HG03097 (cell line): ENCODE results near the gene EPG5.
"Not testable (repeated sequence)": the region's sequence is repeated elsewhere in the genome, so short reads cannot be mapped to it uniquely, and the experiment has no call there.

ENCODE experiments used
- ATAC-seq: cut with Tn5 transposase; IDR thresholded peaks from one replicate; pipeline ENCODE4 v1.9.1; 2021; ENCODE audit not compliant: unreplicated experiment, low FRiP score

Gene EPG5

DNA sequence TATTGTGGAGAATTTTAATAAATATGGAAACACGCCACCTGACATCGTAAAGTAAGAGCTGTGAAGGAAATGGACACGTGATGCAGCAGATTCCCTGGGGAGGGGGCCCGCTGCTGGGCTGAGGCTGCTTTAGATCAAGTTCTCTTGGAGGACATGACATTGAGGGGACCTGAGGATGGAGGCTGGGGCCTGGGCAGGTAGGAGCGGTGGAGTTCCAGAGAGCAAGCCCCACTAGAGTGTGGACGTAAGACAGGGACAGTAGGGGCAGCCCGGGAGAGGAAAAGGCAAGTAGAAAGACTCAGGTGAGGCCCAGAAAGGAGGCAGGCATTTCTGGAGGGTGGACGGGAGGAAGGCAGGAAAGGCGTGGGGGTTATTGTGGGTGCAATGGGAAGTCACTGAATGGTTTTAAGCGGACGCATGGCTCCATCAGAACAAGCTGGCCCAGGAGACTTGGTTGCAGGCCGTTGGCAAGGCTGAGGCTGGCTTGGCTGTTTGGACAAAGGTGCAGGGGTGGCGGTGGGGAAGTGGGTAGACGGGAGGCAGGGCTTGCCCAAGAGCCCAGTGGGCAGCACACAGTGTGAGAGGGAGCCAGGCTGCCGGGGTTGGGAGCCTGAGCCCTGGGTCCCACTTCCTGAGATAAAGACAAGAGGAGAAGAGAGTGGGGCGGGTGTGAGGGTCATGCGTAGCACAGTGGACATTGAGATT, 125.9 kb downstream of the EPG5 start:
- no peak for ATAC-seq

DNA sequence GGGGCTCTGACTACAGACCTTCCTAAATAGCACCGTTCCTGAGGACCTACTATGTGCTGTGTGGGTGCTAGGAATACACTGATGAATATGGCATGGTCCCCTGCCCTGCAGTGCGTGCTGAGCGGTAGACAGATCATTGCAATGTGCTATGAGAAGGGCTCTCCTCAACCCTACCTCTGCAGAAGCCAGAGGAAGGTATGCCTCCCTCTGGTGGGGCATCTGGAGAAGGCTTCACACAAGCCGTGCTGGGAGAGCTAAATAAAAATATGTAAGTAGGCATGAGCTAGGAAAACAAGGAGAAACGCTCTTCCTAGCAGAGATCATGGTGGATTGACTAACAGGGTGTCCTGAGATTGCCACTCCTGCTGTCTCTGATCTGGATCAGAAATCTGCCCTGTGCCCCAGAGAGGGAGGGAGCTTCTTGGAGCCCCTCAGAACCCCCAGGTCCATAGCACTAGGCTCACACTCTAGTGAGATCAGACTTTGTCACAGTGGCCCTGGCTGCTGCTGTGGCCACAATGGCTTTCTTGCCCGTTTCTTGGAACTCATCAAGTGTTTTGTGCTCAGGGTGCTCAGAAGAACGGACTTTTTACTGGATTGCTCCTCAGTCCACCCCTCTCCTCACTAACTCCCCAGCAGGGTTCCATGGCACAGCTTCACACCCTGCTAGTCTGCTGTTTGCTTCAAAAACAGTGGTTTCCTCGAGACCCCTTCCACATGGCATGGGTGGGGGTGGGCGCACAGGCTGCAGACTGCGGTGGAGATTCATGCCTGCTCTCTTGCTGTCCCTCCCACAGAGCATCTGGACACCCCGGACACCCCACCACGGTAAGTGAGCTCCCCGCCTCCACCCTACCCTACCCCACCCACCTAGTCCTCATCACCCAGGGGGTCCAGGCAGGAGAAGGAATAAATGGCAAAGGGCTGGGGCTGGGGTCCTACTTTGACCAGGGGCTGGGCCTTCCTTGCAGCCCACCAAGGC, 127.4 kb downstream of the EPG5 start:
- ATAC-seq = peak; percentile 50

DNA sequence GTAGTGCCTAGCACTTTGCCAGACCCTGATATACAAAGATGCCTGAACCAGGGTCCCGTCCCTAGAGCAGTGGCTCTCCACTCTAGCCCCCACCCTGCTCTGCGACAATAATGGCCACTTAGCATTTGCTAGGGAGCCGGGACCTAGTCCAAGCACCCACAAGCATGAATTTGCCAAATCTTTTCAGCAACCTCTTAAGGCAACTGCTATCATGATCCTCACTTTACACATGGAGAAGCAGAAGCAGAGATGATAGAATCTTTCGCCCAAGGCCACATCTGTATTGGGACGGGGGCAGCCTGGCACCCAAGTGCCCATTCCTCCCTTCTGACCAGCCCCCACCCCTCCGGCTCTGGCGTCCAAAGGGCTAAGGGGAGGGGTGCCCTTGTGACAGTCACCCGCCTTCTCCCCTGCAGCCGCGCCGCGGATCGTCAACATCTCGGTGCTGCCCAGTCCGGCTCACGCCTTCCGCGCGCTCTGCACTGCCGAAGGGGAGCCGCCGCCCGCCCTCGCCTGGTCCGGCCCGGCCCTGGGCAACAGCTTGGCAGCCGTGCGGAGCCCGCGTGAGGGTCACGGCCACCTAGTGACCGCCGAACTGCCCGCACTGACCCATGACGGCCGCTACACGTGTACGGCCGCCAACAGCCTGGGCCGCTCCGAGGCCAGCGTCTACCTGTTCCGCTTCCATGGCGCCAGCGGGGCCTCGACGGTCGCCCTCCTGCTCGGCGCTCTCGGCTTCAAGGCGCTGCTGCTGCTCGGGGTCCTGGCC, 128.6 kb downstream of the EPG5 start:
- no peak for ATAC-seq

DNA sequence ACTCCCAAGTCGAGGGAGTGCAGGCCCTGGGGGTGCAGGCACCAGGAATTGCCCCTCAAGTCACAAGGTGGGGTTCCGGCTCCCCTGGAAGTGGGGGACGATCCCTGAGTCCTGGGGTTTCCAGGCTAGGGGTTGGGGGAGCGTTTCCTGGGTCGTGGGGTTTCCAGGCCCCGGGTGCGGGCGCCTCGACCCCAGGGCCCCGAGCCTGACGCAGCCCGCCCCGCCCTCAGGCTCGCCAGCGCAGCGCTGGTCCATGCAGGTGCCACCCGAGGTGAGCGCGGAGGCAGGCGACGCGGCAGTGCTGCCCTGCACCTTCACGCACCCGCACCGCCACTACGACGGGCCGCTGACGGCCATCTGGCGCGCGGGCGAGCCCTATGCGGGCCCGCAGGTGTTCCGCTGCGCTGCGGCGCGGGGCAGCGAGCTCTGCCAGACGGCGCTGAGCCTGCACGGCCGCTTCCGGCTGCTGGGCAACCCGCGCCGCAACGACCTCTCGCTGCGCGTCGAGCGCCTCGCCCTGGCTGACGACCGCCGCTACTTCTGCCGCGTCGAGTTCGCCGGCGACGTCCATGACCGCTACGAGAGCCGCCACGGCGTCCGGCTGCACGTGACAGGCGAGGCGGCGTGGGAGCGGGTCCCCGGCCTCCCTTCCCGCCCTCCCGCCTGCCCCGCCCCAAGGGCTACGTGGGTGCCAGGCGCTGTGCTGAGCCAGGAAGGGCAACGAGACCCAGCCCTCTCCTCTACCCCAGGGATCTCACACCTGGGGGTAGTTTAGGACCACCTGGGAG, 129.7 kb downstream of the EPG5 start:
- no peak for ATAC-seq

DNA sequence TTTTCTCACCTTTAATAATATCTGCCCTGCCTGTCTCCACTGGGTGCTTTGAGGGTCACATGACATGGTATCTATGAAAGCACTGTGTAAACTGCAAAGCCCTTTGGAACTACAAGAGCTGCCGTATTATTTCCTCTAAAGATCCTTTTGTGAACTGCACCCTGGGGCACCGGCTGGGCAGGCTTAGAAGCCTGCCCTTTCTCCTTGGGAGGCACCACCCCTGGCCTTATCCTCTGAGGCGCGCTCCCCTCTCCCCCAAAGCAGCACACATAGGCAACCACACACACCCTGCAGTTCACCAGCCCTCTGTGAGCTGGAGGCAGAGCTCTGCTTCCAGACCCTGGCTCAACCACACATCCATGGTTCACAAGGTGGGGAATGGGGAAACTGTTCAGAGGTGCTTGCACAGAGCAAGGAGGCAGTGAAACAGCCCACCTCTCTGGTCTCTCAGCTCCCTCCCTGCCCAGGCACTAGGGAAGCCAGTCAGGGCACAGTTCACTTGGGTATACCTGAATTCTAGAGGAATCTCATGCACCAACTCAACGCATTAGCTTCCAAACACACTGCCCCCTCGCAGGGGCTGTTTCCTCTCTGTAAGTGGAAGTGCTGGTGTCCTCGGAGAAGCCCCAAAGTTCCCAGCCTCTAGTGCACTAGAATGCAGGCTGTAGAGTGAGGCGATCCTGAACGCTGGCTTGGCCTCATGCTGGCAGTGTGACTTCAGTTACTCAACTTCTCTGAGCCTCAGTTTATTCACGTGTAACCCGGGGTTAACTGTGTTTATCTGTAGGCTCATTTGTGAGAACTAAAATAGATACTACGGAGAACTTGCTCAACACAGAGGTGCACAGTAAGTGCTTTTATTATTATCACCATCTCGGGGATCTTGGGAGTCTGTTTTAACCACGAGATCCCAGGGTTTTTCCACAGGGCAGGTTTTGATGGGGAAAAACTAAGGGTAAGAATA, 130.6 kb downstream of the EPG5 start:
- no peak for ATAC-seq

DNA sequence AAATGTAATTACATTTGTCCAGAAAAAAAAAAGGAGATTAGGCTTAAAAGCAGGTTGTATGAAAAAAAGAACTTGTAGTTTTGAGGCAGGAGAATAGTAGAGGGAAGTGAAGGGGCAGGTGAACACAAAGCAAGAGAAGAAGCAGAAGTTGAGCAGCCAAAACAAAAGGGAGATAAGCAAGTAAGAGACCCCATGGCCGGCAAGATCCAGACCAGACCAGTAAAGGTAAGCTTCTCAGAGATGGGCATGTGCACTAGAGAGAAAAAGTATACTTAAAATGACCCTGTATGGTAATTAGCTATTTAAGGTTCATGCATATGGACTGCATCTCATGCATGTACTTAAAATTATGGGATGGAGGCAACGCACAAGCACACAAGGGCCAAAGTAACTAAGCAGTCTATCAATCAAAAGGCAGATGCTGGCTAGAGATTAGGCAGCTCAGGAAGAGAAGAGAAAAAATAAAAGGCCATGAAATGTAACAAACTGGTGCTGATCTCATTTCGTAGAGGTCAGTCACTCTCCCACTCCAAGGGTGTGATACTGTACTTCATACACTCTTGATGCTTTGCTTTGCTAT, 132.0 kb downstream of the EPG5 start:
- ATAC-seq = no peak

DNA sequence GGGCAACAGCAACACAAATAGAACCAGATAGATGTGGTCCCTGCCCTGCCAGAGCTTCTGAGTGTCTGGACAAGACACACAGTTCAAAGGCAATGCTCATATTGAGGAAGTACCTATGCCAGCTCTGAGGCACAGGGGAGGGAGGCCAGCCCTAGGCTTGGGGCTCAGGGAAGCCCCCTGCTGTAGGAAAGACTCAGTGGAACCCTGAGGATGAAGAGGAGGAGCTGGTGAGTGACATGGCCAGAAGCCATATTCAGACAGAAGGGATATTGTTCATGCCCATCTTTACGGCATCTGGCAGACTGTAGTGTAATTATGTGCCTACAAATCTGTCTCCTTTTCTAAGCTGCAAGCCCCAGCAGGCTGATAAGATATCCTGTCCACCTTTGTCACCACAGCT, 132.8 kb downstream of the EPG5 start:
- no peak for ATAC-seq

DNA sequence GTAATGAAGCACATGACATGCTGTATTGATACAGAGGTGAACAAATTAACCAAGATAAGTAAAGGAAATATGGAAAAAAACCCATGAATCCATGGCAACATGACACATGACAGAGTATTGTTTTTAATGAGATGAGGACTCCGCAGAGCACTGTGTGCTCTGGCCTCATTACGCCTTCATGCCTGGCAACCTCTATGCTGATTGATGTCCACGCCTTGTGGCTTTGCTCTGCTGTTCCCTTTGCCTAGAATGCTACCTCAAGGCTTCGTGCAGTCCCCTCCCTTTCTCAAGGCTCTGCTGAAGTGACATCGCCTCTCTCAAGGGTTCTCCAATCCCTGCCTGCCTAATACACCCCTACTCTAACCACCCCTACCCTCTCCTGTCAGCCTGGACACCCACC, 133.3 kb downstream of the EPG5 start:
- no peak for ATAC-seq

DNA sequence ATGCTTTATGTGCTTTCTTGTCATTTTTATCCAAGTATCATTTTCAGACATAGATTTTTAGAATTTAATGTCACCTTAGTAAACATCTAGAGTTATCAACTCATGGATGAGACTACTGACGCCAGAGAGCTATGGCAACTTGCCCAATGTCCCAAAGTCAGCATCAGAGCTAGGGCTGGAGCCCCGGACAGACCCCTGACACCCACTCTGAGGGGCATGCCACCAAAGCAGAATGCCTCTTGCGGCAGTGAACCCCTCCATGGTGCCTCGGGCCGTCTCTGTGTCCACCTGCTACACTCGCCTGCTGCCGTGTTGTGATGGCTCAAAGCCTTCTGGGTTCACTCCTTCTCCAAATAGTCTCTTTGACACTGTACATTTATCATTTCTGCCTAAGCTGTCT, 136.2 kb downstream of the EPG5 start:
- ATAC-seq = no peak

DNA sequence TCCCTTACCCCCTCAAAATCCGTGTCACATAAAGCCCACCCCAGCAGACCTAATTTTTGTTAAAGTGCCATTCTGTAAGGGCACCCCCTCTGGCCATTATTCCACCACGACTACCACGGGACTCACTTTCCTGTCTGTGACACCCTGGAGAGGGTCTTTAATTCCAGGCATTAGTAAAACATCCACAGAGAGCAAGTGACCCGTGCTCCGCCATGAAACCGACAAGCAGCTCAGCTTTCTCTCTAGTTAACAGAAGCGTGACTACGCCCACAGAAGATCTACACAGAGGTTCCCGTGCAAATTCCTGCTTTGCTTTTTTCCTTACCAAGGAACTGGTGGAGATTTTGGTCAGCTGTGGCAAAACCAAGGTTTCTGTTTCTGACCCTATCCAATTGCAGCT, 137.3 kb downstream of the EPG5 start:
- no peak for ATAC-seq

DNA sequence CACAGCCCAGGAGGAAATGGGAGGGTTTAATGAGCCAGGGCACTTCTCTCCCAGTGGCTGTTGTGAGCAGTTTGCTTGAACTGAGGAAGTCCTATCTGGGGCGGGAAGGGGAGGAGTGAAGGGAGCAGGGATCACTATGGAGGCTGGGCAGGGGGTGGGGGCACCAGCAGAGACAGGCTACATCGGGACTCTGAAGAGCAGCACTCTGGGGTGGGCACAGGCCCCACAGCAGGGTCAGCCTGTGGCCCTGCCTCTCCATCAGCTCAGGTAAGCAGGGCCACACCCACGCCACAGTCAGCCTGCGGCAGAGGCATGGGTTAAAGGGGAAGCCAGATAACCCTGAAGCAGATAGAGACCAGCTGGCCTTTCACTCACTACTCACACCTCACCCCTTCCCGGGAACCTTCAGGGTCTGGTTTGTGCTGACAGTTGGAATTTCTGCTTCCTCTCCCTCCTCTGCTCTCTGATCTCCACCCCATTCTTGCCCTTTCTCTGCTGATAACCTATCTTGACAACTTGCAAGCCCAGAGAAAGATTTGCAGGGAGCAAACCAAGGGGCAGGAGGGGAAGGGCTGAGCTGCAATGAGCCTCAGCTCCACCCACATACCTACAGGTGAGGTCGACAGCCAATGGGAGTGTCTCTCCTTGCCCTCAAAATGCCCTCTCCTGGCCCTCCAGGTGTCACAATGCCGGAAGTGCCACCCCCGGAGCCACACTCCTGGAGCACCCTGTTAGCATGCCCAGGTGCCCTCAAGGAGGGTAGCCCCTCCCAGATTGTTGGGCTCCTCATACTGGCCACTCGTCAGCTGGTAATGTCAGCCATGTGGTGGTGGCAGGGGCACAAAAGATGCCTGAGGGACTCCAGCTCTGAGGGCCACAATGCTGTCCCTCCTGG, 138.0 kb downstream of the EPG5 start:
- ATAC-seq = no peak

DNA sequence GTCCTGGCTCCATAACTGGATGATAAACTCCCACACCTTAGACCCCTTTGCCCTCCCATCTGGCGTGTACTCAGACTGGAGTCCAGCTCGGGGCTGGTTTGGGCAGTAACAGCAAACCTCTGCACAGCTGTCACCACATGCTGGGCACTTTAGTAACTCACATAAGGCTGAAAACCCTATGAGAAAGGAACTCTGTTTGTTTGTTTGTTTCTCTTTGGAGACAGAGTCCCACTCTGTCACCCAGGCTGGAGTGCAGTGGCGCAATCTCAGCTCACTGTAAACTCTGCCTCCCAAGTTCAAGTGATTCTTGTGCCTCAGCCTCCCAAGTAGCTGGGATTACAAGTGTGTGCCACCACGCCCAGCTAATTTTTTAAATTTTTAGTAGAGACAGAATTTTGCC, 140.4 kb downstream of the EPG5 start:
- not testable (repeated sequence) for ATAC-seq

DNA sequence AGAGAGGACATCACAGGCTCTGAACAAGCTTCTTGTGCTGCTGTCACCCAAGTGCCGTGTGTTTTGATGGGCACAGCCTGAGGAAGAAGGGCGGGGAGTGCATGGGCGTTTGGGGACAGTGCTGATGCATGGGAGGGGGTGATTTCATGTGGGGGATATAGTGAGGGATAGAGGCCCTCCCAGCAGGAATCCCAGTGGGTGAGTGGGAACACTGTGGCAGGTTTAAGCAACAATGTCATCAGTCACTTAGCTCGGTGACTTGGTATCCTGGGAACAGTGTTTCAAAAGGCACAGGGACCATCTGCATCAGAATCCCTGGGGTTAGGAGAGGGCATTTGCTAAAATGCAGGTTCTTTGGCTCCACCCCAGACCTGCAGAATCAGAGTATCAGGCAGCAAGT, 141.0 kb downstream of the EPG5 start:
- no peak for ATAC-seq

DNA sequence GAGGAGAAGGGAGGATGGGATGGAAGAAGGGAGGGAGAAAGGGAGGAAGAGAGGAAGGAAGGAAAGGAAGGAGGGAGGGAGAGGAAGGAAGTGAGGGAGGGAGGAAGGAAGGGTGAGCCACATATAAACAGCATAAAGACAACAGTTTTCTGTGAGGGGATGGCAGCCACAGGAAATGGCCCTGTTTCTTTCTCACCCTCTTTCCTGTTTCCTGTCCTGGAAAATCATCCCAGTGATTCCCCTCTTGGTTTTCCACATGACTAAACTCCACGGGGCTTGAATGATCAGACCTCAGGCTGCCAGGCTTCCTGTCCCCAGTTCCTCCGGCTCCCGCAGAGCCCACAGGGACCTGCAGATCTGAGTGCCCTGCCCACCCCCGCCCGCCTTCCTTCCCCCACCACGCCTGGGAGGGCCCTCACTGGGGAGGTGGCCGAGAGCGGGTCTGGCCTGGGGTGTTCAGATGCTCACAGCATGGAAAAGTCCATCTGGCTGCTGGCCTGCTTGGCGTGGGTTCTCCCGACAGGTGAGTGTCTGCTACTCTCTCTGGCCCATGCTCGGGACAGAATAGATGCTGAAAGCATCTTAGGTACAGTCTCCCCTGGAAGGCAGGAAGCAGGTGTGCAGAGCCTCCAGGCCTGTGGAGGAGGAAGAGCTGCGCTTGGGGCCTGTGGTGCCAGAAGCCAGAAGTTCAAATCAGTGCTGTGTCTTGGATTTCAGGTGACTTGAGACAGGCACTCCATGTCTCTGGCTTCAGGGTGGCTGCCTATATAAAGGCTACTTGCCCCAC, 141.7 kb downstream of the EPG5 start, which contains the start of gene SIGLEC15:
Gene SIGLEC15, plus strand, starts transcription at position 418 of the 787 bp plus-strand sequence. Its CDS starts 54 bp downstream, at position 472.
- ATAC-seq = no peak

DNA sequence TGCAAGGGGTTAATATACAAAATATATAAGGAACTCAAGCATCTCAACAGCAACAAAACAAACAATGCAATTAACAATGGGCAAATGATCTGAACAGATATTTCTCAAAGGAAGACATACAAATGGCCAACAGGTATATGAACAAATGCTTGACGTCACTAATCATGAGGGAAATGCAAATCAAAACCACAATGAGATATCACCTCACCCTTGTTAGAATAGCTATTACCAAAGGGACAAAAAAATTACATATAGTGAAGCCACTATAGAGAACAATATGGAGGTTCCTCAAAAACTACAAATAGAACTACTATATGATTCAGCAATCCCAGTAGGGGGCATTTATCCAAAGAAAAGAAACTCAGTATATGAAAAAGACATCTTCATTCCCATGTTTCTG, 145.4 kb downstream of the EPG5 start:
- ATAC-seq = no peak

DNA sequence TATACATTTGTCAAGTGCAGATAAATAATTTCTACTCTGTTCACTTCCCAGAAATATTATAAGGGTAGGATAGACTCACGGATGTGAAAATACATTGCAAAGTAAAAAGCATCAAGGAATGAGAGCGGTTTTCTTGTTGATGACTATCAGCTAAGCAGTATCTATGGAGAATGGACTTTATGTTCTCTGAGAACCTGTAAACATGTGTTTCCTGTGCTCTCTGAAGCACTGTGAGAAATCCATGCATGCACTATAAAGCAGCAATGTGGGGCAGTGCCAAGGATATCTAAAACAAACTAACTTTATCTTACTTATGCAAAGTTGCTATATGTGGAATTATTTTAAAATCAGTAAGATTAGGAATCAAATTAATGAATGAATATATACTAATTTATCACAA, 146.1 kb downstream of the EPG5 start:
- no peak for ATAC-seq
